Upper lobe of right lung (tissue), 1 donor: ENCODE data around the gene GNAI3. TPM values are rescaled to one million over a fixed set of nuclear protein-coding genes. Genes with fewer than 3 reads are reported as not detected.

Experiments used
- ATAC-seq: fragments of 200-7000 bp; cut with Tn5 transposase; one replicate; pipeline ENCODE4 v1.9.1; 2020; ENCODE audit warnings: mild to moderate bottlenecking, moderate library complexity
- DNase-seq: peaks from one replicate; pipeline ENCODE4 v3.0.0-alpha.2; 2020
- H3K27ac ChIP-seq: fragments of 200-600 bp; one replicate; pipeline ENCODE4 v1.8.0; 2022
- H3K27me3 ChIP-seq: fragments of 200-600 bp; one replicate; pipeline ENCODE4 v1.8.0; 2022; ENCODE audit warnings: mild to moderate bottlenecking
- H3K36me3 ChIP-seq: fragments of 200-600 bp; one replicate; pipeline ENCODE4 v1.8.0; 2022
- H3K4me1 ChIP-seq: fragments of 200-600 bp; one replicate; pipeline ENCODE4 v1.8.0; 2022
- H3K4me3 ChIP-seq: fragments of 200-600 bp; one replicate; pipeline ENCODE4 v1.8.0; 2022; ENCODE audit warnings: mild to moderate bottlenecking
- H3K9me3 ChIP-seq: fragments of 200-600 bp; one replicate; pipeline ENCODE4 v1.8.0; 2022
- intact Hi-C: fragments of 100-400 bp; cut with DNase I; formaldehyde crosslinking; loops from one replicate; pipeline ENCODE4 v1.11.0; 2022
- total RNA-seq: library from RNA; stranded (reverse); fragmentation: NEBNext Ultra II Directional; extraction: Animal tissue kit (Norgen Biotek cat#: 25700); gene quantifications from one replicate; pipeline ENCODE4 v1.2.1, GENCODE V29; 2021
- TF ChIP-seq, protein P1 (sequence below): fragments of 200-600 bp; IDR thresholded peaks from one replicate; pipeline ENCODE4 v1.8.0; 2022; ENCODE audit warnings: antibody characterized with exemption
- donor health status: DM: no; HTN: yes; CAD: no; lungs with severe emphysema.

GNAI3 gene
- total RNA-seq, 1 donor from 2014 or later: 6.9 TPM

GRCh38 chr1:109528712-109529111 lies 19.7 kb upstream of the GNAI3 start:
- H3K4me1 ChIP-seq: peaks cover 10% of the 10 kb centered on the region
- TF ChIP-seq, protein P1, sequence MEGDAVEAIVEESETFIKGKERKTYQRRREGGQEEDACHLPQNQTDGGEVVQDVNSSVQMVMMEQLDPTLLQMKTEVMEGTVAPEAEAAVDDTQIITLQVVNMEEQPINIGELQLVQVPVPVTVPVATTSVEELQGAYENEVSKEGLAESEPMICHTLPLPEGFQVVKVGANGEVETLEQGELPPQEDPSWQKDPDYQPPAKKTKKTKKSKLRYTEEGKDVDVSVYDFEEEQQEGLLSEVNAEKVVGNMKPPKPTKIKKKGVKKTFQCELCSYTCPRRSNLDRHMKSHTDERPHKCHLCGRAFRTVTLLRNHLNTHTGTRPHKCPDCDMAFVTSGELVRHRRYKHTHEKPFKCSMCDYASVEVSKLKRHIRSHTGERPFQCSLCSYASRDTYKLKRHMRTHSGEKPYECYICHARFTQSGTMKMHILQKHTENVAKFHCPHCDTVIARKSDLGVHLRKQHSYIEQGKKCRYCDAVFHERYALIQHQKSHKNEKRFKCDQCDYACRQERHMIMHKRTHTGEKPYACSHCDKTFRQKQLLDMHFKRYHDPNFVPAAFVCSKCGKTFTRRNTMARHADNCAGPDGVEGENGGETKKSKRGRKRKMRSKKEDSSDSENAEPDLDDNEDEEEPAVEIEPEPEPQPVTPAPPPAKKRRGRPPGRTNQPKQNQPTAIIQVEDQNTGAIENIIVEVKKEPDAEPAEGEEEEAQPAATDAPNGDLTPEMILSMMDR: no peak
- ATAC-seq (no peak), DNase-seq (no peak)
- intact Hi-C loops: no loop called here
- H3K36me3 ChIP-seq: no peaks in the 10 kb centered on the region
- no peak overlapping the region for H3K27ac ChIP-seq
- no peaks in the 10 kb centered on the region for H3K27me3 ChIP-seq
- H3K9me3 ChIP-seq: no peaks in the 10 kb centered on the region
- H3K4me3 ChIP-seq: no peak overlapping the region

DNA sequence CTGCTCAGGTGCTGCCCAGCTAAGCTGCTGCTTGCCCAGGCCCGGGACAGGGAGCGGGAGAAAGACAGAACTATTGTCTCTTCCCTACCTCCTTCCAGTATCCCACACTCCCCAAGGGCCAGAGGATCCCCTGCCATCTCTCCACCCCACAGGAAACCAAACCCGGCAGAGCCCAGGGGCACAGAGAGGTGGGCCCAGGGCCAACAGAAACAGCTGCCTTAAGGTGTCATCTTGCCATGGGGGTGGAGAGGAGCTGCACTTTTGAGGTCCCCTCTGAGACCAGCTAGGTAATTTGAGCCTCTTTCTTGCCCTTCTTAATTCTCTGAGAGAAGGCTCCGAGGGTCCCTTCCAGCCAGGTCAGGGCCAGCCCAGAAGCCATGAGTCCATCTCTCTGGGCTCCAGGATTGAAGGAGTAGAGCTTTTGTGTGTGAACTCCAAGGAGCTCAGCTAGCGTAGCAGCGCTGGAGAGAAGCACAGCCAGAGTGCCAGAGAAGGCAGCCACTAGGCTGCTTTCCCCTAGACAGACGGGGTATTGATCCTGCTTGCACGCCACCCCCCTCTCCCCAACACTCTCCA lies 18.4 kb upstream of the GNAI3 start:
- Histone ChIP-seq H3K27me3 (no peaks in the 10 kb centered on the region), H3K4me3 (no peak overlapping the region), H3K36me3 (no peaks in the 10 kb centered on the region), H3K27ac (peak overlapping the region; percentile 24), H3K9me3 (no peaks in the 10 kb centered on the region), H3K4me1 (peaks cover 10% of the 10 kb centered on the region)
- TF ChIP-seq, protein P1: no peak
- ATAC-seq: no peak
- no peak for DNase-seq
- intact Hi-C loops: loop anchor here (5.0 kb wide), 1 partner anchor 38 kb away; the partner anchor contains the start of gene CYB561D1

DNA sequence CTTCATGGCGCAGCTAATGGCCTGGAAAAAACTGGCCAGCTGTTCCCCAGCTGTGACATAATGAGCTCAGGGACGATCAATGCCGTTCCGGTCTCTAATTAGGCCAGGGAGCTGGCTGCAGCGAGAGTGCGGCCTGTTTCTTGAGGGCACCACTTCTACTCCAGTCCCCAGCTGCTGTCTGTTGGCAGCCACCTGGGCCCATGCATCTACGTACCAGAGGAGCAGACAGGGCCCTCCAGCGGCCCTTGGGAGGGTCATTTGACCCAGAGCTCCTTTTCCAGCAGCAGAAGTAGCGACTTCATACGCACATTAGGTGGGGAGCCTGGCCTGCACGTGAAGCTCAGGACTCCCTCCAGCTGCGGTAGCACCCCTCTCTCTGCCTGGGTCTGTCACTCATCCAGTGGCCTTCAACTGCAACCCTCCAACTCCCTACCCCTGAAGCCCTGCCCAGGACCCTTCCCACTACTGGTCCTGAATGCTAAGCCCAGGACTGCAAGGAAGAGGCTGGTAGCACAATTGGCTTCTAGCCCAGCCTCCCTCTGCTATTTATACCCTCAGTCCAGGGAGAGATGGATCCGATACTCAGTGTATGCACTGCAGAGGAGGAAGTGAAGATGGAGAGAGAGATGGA lies 17.8 kb upstream of the GNAI3 start:
- no peak overlapping the region for H3K4me3 ChIP-seq
- peaks cover 10% of the 10 kb centered on the region for H3K4me1 ChIP-seq
- intact Hi-C loops: loop anchor here (5.0 kb wide), 1 partner anchor 38 kb away; the partner anchor contains the start of gene CYB561D1
- ATAC-seq (no peak), DNase-seq (no peak)
- TF ChIP-seq, protein P1: no peak
- peak overlapping the region; percentile 24 for H3K27ac ChIP-seq
- no peaks in the 10 kb centered on the region for H3K36me3 ChIP-seq
- no peaks in the 10 kb centered on the region for H3K27me3 ChIP-seq
- H3K9me3 ChIP-seq: no peaks in the 10 kb centered on the region

GRCh38 chr1:109531380-109531779 lies 17.0 kb upstream of the GNAI3 start:
- TF ChIP-seq, protein P1: no peak
- H3K36me3 ChIP-seq: no peaks in the 10 kb centered on the region
- ATAC-seq: no peak
- no peaks in the 10 kb centered on the region for H3K9me3 ChIP-seq
- intact Hi-C loops: loop anchor here (5.0 kb wide), 1 partner anchor 39 kb away; the partner anchor contains the start of gene CYB561D1
- no peaks in the 10 kb centered on the region for H3K27me3 ChIP-seq
- no peak overlapping the region for H3K27ac ChIP-seq
- no peak overlapping the region for H3K4me3 ChIP-seq
- no peak for DNase-seq
- peaks cover 10% of the 10 kb centered on the region for H3K4me1 ChIP-seq

GRCh38 chr1:109531826-109532364 lies 16.5 kb upstream of the GNAI3 start:
- Histone ChIP-seq H3K27ac (no peak overlapping the region), H3K9me3 (no peaks in the 10 kb centered on the region), H3K4me1 (peaks cover 10% of the 10 kb centered on the region), H3K36me3 (no peaks in the 10 kb centered on the region), H3K27me3 (no peaks in the 10 kb centered on the region), H3K4me3 (no peak overlapping the region)
- intact Hi-C loops: loop anchor here (5.0 kb wide), 1 partner anchor 40 kb away; the partner anchor contains the start of gene CYB561D1
- TF ChIP-seq, protein P1: no peak
- no peak for DNase-seq
- ATAC-seq: no peak
